HuH-7.5 (cell line): ENCODE data around the gene TYRP1.
"Not testable (repeated sequence)": the region's sequence is repeated elsewhere in the genome, so short reads cannot be mapped to it uniquely, and the experiment has no call there.

Experiments
- DNase-seq: peaks from one replicate; pipeline ENCODE4 v3.0.0; 2011; ENCODE audit warnings: low spot score

Gene TYRP1

DNA sequence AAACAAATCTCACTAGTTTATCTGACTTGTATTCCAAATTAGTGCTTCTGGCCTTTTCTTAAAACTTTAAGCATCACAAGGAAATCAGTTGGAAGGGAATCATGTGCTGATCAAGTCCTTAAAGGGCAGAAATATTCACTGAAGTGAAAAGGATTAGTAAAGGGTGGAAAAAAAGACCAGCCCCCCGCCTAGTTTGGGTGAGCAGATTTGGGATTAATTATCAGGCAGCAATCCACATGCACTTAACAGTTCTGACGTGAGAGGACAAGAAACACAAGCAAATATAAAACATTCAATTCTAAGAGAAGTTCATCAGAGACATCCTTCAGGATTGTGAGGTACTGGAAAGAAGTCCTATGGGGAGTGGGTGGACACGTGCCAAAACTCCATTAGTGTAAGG is at the start of gene TYRP1:
Gene TYRP1 (plus strand): TSS at position 245 of the 400 bp plus-strand sequence. CDS start 612 bp downstream, outside the sequence.
- no peak for DNase-seq

DNA sequence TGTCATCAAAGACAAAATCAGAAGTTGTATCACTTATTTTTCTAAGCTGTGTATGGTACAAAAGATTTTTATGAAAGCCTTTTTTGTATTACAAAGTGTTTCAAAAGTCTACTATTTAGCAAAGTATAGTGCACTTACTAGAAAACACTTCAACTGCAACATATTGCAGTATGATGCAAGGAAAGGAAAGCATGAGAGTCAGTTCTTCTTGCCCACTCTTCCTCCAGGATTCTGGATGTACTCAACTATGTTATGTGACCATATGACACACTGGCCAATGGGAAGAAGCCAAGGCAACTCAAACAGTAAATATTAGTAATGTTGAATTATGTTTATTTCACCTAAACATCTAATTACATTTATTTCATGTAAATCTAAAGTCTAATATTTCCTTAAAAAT is 49.5 kb upstream of the TYRP1 start:
- DNase-seq, result no peak

DNA sequence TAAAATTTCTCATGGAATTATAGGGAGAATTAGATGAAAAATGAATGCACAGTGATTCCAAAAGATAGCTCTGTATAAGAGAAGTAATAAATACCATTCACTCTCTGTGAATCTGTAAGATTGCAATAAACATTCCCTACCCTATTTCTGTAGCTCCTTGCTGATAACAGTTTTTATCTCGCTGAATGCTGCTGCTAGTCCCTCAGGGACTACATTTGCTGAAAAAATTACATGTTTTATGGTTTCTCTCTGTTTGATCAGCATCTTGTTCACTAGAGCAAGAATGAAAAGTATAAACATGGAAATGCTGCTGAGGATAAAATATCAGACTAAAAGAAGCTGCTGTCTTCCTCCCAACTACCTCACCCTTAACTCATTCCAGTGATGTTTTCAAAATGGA is 44.3 kb upstream of the TYRP1 start:
- DNase-seq, result no peak

- DNase-seq, result no peak
Measured at GRCh38 chr9:12651125-12651524, 42.1 kb upstream of the TYRP1 start.

DNA sequence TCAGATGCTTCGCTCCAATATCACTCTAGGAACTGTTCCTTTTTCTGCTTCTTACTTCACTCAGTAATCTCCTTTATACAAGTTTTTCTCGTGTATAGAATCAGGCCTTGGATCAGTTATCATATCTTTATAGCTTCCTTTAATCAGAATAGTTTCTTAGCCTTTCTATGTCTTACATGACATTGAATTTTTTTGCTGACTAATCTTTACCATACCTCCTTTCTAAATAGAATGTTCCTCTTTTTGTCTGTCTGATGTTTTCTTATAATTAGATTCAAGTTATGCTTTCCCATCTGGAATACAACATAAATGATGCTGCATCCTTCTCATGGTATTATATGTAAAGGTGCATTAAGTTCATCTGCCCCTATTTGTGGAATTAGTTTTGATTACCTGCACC is 40.2 kb upstream of the TYRP1 start:
- no peak for DNase-seq

- DNase-seq, result no peak
Measured at GRCh38 chr9:12656803-12657202, 36.4 kb upstream of the TYRP1 start.

- DNase-seq, result no peak
Measured at GRCh38 chr9:12657233-12657632, 36.0 kb upstream of the TYRP1 start.

GRCh38 chr9:12657998-12658397 is 35.2 kb upstream of the TYRP1 start:
- no peak for DNase-seq

- no peak for DNase-seq
Measured at GRCh38 chr9:12658531-12659209, 34.5 kb upstream of the TYRP1 start.

- no peak for DNase-seq
Measured at GRCh38 chr9:12659220-12659619, 34.0 kb upstream of the TYRP1 start.

DNA sequence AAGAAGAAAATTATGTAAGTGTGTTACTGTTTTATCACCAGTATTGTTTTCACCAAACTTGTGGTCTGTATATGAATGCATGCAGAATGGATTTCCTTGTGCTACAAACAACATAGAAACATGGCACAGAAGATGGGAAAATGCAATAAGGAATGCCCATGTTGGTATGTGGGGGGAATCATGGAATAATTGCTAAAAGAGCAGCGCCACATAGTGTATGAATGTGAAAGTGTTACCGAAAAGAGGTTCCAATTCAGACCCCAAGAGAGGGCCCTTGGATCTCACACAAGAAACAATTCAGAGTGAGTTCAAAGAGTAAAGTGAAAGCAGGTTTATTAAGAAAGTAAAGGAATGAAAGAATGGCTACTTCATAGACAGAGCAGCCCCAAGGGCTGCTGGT is 26.4 kb upstream of the TYRP1 start:
- DNase-seq, result no peak

DNA sequence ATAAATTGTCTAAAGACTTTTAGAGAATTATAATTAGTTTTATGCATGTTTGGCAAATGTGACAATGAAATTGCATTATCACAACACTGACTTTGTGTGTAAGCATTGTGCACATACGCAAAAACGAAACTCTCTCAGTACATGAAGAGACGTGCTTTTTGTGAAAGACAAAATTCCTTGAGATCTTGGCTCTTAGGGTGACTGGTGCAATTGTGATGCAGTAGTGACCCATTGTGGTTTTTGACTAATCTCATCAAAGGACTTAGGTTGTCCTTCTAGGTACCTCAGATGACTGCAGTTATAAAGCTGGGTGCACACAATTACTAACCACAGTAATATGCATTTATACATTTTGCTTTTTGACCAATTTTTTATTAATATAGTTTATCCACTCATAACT is 25.3 kb upstream of the TYRP1 start:
- no peak for DNase-seq

GRCh38 chr9:12670006-12670405 is 23.2 kb upstream of the TYRP1 start:
- no peak for DNase-seq

- DNase-seq, result no peak
Measured at GRCh38 chr9:12674961-12675360, 18.2 kb upstream of the TYRP1 start.

GRCh38 chr9:12677462-12678126 is 15.6 kb upstream of the TYRP1 start:
- not testable (repeated sequence) for DNase-seq

DNA sequence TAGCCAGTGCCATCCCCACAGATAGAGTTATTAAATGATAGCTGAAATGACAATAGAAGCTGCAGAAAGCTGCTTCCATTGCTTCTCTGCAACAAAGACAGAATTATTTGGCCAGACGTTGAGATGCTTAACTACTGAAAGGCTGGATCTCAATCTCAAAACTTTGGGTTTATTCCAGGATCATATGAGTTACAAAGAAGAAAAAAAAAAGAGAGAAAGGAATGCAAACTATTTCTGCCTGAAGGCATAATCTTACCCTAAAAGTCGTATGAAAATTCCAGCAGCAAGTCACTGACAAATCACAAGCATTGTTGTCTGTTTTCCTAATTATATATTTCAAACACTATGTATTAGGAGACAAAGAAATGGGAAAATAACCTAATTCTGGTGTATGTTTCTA is 12.8 kb upstream of the TYRP1 start:
- DNase-seq, result no peak

DNA sequence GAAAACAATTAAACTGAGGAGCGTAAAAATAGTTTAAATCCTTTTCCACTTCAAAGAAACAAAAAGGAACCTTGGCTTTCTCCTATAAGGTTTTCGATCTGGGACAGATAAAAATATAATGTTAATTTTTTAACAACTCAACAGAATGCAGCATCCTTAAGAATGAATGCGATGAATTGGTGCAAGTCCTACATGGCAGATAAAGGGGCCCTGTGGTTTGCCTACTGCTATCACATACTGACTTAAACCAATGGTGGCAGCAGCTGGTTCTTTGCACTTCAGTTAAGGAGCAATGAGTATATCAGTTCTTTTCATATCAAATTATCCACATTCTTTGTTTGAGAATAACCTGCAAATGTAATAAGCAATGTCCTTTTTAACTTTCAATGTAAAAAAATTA is 12.4 kb upstream of the TYRP1 start:
- no peak for DNase-seq

GRCh38 chr9:12681620-12682019 is 11.6 kb upstream of the TYRP1 start:
- DNase-seq, result no peak

DNA sequence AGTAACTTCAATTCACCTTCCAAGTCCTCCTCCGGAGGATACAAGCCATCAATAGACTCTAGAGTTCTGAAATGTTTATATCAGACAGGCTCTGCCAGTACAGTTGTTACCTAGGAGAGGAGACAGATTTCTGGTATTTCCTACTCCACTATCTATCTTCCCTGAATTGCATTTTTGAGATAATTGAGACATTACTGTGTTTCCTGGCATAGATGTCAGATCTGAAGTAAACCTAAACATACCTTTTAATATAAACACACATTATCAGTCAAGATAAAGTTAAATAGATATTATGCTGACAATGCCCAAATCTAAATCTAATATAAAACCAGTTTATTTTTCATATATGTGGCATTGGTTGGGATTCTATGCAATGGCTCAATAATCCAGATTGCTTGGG is 8.2 kb upstream of the TYRP1 start:
- DNase-seq, result no peak

DNA sequence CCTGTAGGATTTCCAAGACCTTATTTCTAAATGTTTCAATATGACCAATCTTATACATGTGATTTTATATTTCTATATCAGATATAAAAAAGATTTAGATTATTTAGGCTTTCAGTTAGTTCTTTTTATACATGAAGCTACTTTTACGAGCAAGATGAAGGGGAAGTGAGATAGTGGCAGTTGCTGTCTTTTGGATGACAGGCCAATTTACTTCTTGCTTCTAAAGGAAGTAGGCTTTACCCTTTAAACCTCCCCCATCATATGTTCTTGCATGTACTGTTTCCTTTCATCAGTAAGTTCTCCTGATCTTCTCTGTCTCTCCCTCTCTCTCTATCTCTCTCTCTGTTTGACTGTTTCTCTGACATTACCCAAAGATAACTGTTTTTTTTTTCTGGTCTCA is 4.0 kb upstream of the TYRP1 start:
- DNase-seq, result no peak

DNA sequence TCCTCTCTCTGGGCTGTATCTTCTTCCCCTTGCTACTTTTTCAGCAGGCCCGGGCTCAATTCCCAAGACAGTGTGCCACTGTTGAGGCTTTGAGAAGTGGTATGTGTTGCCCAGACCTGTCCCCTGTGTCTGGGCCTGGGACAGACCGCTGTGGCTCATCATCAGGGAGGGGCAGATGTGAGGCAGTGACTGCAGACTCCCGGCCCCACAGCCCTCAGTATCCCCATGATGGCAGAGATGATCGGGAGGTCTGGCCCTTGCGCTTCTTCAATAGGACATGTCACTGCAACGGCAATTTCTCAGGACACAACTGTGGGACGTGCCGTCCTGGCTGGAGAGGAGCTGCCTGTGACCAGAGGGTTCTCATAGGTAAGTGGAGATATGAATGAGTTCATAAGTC is 828 bp downstream of the TYRP1 start:
- DNase-seq, result no peak

DNA sequence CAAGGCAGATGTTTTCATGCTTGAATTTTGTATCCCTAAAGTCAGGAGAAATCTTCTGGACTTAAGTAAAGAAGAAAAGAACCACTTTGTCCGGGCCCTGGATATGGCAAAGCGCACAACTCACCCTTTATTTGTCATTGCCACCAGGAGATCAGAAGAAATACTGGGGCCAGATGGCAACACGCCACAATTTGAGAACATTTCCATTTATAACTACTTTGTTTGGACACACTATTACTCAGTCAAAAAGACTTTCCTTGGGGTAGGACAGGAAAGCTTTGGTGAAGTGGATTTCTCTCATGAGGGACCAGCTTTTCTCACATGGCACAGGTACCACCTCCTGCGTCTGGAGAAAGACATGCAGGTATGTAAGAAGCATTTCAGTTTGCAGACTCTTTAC is 2.3 kb downstream of the TYRP1 start:
- no peak for DNase-seq

GRCh38 chr9:12696931-12697622 is 3.9 kb downstream of the TYRP1 start:
- no peak for DNase-seq
